ENCODE results near the gene RELT.

DNA sequence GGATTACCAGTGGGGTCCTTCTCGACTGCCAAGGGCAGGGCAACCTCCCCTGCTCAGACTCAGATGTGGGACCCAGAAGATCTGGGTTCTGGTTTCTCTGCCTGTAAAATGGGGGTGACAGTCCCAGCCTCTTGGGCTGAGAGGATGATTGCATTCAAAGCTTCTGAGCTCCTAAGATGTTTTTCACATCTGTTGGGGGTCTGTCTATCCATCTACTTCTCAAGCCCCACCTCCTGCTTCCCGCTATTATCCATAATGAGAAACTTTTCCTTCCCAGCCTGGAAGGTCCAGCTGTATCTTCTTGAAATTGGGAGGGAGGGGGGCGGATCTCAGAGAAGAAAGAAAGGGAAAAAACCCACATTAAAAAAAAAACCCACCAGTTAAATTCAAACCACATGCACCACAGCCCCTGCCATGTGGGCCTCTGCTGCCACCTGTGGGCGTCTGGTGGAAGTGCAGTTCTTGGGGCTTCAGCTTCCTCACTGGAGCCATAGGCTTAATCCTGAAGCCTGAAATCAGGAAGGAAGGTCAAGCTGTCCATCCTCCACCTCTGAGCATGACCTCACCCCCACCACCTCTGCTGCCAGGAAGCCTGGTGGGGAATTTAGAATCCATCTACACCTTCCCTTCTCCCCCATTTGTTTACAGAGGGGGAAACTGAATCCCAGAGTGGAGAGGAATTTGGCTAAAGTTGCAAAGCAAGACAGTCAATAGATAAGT, 40.8 kb upstream of the RELT start:
- TF ChIP-seq, protein P1, sequence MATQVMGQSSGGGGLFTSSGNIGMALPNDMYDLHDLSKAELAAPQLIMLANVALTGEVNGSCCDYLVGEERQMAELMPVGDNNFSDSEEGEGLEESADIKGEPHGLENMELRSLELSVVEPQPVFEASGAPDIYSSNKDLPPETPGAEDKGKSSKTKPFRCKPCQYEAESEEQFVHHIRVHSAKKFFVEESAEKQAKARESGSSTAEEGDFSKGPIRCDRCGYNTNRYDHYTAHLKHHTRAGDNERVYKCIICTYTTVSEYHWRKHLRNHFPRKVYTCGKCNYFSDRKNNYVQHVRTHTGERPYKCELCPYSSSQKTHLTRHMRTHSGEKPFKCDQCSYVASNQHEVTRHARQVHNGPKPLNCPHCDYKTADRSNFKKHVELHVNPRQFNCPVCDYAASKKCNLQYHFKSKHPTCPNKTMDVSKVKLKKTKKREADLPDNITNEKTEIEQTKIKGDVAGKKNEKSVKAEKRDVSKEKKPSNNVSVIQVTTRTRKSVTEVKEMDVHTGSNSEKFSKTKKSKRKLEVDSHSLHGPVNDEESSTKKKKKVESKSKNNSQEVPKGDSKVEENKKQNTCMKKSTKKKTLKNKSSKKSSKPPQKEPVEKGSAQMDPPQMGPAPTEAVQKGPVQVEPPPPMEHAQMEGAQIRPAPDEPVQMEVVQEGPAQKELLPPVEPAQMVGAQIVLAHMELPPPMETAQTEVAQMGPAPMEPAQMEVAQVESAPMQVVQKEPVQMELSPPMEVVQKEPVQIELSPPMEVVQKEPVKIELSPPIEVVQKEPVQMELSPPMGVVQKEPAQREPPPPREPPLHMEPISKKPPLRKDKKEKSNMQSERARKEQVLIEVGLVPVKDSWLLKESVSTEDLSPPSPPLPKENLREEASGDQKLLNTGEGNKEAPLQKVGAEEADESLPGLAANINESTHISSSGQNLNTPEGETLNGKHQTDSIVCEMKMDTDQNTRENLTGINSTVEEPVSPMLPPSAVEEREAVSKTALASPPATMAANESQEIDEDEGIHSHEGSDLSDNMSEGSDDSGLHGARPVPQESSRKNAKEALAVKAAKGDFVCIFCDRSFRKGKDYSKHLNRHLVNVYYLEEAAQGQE (IDR thresholded peaks at IDR 0.05; ENCODE audit: low read depth) = no peak
- TF ChIP-seq, protein P2, sequence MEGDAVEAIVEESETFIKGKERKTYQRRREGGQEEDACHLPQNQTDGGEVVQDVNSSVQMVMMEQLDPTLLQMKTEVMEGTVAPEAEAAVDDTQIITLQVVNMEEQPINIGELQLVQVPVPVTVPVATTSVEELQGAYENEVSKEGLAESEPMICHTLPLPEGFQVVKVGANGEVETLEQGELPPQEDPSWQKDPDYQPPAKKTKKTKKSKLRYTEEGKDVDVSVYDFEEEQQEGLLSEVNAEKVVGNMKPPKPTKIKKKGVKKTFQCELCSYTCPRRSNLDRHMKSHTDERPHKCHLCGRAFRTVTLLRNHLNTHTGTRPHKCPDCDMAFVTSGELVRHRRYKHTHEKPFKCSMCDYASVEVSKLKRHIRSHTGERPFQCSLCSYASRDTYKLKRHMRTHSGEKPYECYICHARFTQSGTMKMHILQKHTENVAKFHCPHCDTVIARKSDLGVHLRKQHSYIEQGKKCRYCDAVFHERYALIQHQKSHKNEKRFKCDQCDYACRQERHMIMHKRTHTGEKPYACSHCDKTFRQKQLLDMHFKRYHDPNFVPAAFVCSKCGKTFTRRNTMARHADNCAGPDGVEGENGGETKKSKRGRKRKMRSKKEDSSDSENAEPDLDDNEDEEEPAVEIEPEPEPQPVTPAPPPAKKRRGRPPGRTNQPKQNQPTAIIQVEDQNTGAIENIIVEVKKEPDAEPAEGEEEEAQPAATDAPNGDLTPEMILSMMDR (IDR thresholded peaks at IDR 0.05 in 2 of 3, conservative IDR thresholded peaks at IDR 0.05 in 1 of 3; ENCODE audit: borderline replicate concordance in 1 of 3, insufficient read depth in 1 of 3, low read depth in 2 of 3, low read length in 2 of 3) = peak; percentile 95 to 98 (median 97)
- TF ChIP-seq SP1 (IDR thresholded peaks at IDR 0.05; ENCODE audit: low read depth) = no peak
- no peak for TF ChIP-seq POLR2A (IDR thresholded peaks at IDR 0.05; ENCODE audit: borderline replicate concordance, extremely low read depth, insufficient read depth, insufficient read length)
- TF ChIP-seq POLR2AphosphoS5 (IDR thresholded peaks at IDR 0.05; ENCODE audit: low read depth, low read length) = no peak
- no peak for TF ChIP-seq ELF1 (IDR thresholded peaks at IDR 0.05; ENCODE audit: borderline replicate concordance, low read depth)
- TF ChIP-seq ZNF274 (IDR thresholded peaks at IDR 0.05; ENCODE audit: low read depth, low read length) = no peak
- no peak for TF ChIP-seq EZH2 (IDR thresholded peaks at IDR 0.05)
- peak; percentile 95 for TF ChIP-seq RAD21 (IDR thresholded peaks at IDR 0.05; ENCODE audit: low read depth)
- no peak for TF ChIP-seq EZH2phosphoT487 (IDR thresholded peaks at IDR 0.05; ENCODE audit: borderline replicate concordance)
- TF ChIP-seq, protein P3, sequence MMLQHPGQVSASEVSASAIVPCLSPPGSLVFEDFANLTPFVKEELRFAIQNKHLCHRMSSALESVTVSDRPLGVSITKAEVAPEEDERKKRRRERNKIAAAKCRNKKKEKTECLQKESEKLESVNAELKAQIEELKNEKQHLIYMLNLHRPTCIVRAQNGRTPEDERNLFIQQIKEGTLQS (IDR thresholded peaks at IDR 0.05) = no peak
